GM13977 (cell line): ENCODE data around the gene COPS2.

Experiments
- DNase-seq: peaks from one replicate; pipeline ENCODE4 v3.0.0; 2012; ENCODE audit warnings: low spot score
- CTCF ChIP-seq: IDR thresholded peaks from 2 replicates; pipeline ENCODE4 v1.5.1; 2012; ENCODE audit warnings: mild to moderate bottlenecking, control low read depth; ENCODE audit not compliant: insufficient read depth; ENCODE audit errors: extremely low read depth, missing control alignments
- in situ Hi-C: fragments of 300-500 bp; cut with MboI; formaldehyde crosslinking; loops from one replicate; pipeline ENCODE4 v1.12.0; 2022; ENCODE audit warnings: low sequenced_read_pairs, low pct_unique_long_range_greater_than_20kb, mixed read lengths, inconsistent platforms; ENCODE audit not compliant: unreplicated experiment

The COPS2 gene

DNA sequence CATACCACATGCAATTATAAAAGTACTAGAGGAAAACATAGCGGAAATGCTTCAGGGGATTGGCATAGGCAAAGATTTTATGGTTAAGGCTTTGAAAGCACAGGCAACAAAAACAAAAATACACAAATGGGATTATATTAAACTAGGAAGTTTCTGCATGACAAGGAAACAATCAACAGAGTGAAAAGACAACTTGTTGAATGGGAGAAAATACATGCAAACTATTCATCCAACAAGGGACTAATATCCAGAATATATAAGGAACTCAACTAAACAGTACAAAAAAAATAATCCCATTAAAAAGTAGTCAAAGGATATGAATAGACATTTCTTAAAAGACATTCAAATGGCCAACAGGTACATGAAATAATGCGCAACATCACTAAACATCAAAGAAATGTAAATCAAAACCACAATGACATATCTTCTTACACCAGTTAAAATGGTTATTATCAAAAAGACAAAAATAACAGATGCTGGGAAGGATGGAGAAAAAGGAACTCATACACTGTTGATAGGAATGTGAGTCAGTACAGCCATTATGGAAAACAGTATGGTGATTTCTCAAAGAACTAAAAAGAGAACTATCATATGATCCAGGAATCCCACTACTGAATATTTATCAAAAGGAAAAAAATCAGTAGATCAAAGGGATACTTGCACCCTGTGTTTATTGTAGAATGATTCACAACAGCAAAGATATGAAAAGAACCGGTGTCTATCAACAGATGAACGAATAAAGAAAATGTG is 39.1 kb downstream of the COPS2 start:
- in situ Hi-C loops: no loop called here
- DNase-seq: no peak
- TF ChIP-seq CTCF: no peak

DNA sequence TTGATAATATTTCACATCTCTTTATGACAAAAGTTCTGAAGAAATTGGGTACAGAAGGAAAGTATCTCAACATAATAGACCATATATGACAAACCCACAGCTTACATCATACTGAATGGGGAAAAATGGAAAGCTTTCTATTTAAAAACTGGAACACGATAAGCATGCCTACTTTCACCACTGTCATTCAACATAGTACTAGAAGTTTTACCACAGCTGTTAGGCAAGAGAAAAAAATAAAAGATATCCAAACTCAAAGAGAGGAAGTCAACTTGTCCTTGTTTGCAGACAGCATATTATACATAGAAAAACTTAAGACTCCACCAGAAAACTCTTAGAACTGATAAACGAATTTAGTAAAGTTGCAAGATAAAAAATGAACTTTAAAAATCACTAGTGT is 40.3 kb downstream of the COPS2 start:
- in situ Hi-C loops: no loop called here

DNA sequence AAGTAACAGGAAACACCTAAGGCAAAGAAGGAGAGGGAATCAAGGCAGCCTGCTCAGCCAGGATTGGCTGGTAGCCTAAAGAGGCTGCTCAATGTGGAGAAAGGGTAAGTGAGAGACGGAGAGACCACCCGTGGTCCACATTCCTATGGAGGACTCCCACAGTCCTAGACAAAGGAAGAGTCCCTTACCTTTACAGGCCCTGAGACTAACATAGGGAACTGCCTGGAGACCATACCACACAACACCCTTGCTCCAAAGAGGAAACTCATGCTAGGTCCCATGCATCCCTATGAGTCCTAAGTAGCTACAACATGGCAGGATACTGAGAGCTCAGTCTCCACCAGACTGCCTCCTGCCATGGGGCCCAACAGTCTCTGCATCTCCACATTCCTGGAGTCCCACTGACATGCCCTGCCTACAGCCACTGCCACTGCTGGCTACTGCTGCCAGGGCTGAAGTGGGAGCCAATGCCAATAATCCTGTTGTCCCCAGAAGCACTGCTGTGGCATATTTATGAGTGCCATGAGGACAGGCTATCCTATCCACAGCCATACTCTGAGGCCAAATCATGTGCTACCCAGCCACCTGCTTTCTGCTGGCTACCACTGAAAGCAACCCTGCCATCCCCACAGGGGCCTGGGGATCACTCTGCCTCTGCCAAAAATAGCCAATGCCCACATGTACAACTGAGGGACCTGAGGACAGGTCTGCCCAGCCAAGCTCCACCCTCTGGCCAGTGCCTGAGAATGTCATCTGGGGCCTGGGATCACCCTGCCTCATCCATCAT is 45.0 kb downstream of the COPS2 start:
- in situ Hi-C loops: no loop called here
- TF ChIP-seq CTCF: no peak
- DNase-seq: no peak

More for the DNA sequence above, 40.3 kb downstream of the COPS2 start:
- no peak for DNase-seq
- no peak for TF ChIP-seq CTCF

DNA sequence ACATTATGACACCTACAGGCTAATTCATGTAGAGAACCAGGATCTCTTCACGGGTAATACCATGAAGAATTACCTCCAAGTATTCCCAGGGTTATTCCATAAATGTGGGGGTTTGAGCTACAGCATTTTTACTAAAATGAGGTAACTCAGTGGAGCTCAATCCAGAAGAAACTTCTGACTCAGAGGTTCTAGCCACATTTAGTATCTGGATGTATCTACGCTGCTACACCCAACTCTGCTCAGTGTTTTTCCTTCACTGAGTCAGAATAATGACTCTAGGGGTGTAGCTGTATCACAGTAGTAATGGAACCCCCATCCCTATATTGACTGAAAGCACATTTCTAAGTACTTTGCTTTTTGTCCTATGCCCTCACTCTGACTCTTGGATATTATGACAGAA is 52.4 kb downstream of the COPS2 start:
- in situ Hi-C loops: no loop called here
- no peak for TF ChIP-seq CTCF
- no peak for DNase-seq

DNA sequence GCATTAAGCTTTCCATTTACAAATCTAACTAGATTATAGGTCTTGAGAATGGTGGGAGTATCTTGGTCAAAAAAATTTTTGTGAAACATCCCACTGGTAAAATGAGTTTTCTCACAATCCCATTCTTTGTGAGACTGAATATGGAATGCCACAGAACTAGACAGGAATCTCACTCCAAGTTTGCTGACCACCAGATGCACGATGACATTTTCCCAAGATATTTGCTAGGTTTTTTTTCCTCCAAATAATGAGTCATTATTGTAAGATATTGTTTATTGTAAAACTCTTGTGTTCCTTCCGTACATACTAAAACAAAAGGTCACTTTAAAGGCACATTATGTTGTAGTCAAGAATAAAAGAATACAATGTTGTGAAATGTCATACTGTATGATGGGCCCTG is 53.9 kb downstream of the COPS2 start:
- TF ChIP-seq CTCF: no peak
- in situ Hi-C loops: no loop called here
- no peak for DNase-seq

- in situ Hi-C loops: no loop called here
- DNase-seq: no peak
Observed at GRCh38 chr15:49096090-49096750, 59.2 kb downstream of the COPS2 start.

More at GRCh38 chr15:49096090-49096750, 59.2 kb downstream of the COPS2 start:
- TF ChIP-seq CTCF: no peak
